Endothelial cell of umbilical vein (primary cell): ENCODE results near the gene SMIM36. TPM values are rescaled to one million over a fixed set of nuclear protein-coding genes. Genes with fewer than 3 reads are reported as not detected.

Experiments
- BruUV-seq: library from RNA; stranded (reverse); fragments of 400-500 nt; replicated peaks from 2 replicates; lab custom pipeline; 2021; lab: Mats Ljungman, UMichigan
- CTCF ChIA-PET: fragments of 300-600, 350-600 bp; sonication (Branson Sonifier 250); formaldehyde crosslinking; loops from one replicate; lab custom pipeline; 2021; ENCODE audit warnings: antibody characterized with exemption, inconsistent platforms; lab: Charles Lee
- POLR2A ChIA-PET: fragments of 300-600, 350-600 bp; sonication (Branson Sonifier 250); formaldehyde crosslinking; loops from one replicate; lab custom pipeline; 2021; ENCODE audit warnings: antibody characterized with exemption, inconsistent platforms; lab: Charles Lee
- DNase-seq: peaks from one replicate; pipeline ENCODE4 v3.0.0-alpha.2; 2011; ENCODE audit warnings: low read depth, low spot score
- FAIRE-seq: peaks from 2 replicates; lab custom pipeline; 2011; peaks lifted over from hg19 to GRCh38; lab: Jason Lieb, UNC
- H2AFZ ChIP-seq: 2 replicates; pipeline ENCODE4 v1.6.0; 2012; ENCODE audit warnings: low read depth, low read length, control low read depth, inconsistent platforms
- H3K27ac ChIP-seq: 2 replicates; pipeline ENCODE4 v1.5.1; 2011; ENCODE audit warnings: low read depth, mild to moderate bottlenecking, control low read depth, low read length, moderate library complexity; ENCODE audit not compliant: insufficient read depth
- H3K27me3 ChIP-seq, 2 experiments: 2 replicates each; pipeline versions ENCODE4 v1.6.0 to v1.6.1; 2011; ENCODE audit warnings: low read length in 2 of 2, mixed read lengths in 1 of 2; ENCODE audit not compliant: control insufficient read depth in 2 of 2, insufficient read depth in 2 of 2
- H3K36me3 ChIP-seq, 2 experiments: 2 replicates in 1 of 2; 3 replicates in 1 of 2; pipeline ENCODE4 v1.5.1; 2011; ENCODE audit warnings: low read length in 2 of 2, mild to moderate bottlenecking in 1 of 2, moderate library complexity in 1 of 2; ENCODE audit not compliant: control insufficient read depth in 2 of 2, insufficient read depth in 2 of 2; ENCODE audit errors: extremely low read depth in 1 of 2
- H3K4me1 ChIP-seq: 3 replicates; pipeline ENCODE4 v1.5.1; 2011; ENCODE audit warnings: mild to moderate bottlenecking, low read length; ENCODE audit not compliant: control insufficient read depth, insufficient read depth; ENCODE audit errors: extremely low read depth
- H3K4me2 ChIP-seq: 2 replicates; pipeline ENCODE4 v1.6.1; 2011; ENCODE audit warnings: low read length, control low read depth, mixed read lengths; ENCODE audit not compliant: insufficient read depth
- H3K4me3 ChIP-seq, 3 experiments: fragments of 200-600 bp in 1 of 3; sonication (generic), shearing (Covaris generic) in 1 of 3; replicated peaks in 1 of 3; 2 replicates each; pipeline ENCODE4 v1.5.1; 2011 to 2016; ENCODE audit warnings: control low read depth in 3 of 3, low read length in 3 of 3, mild to moderate bottlenecking in 2 of 3, inconsistent platforms in 1 of 3, low read depth in 1 of 3, moderate library complexity in 1 of 3; ENCODE audit not compliant: insufficient read depth in 1 of 3
- H3K79me2 ChIP-seq: 2 replicates; pipeline ENCODE4 v1.6.0; 2012; ENCODE audit warnings: low read length, inconsistent platforms; ENCODE audit not compliant: control insufficient read depth, insufficient read depth
- H3K9ac ChIP-seq: replicated peaks from 2 replicates; pipeline ENCODE3; 2011; ENCODE audit warnings: low read length, control low read depth; ENCODE audit not compliant: insufficient read depth; ENCODE audit errors: extremely low read depth
- H3K9me1 ChIP-seq: replicated peaks from 3 replicates; pipeline ENCODE4 v1.6.0; 2011; ENCODE audit warnings: mild to moderate bottlenecking, low read length; ENCODE audit not compliant: control insufficient read depth, insufficient read depth; ENCODE audit errors: extremely low read depth
- H3K9me3 ChIP-seq: replicated peaks from 2 replicates; pipeline ENCODE4 v1.5.1; 2012; ENCODE audit warnings: low read length, inconsistent platforms; ENCODE audit not compliant: control insufficient read depth, insufficient read depth
- H4K20me1 ChIP-seq: replicated peaks from 2 replicates; pipeline ENCODE3; 2011; ENCODE audit warnings: mild to moderate bottlenecking, low read length; ENCODE audit not compliant: control insufficient read depth, insufficient read depth; ENCODE audit errors: extremely low read depth
- CTCF ChIP-seq, 2 donors: IDR thresholded peaks; 1 replicate in 1 of 2; 2 replicates in 1 of 2; pipeline ENCODE4 v1.5.1; 2011; ENCODE audit warnings: low read length in 2 of 2, mild to moderate bottlenecking in 2 of 2, moderate library complexity in 2 of 2, control low read depth in 1 of 2, inconsistent platforms in 1 of 2, low read depth in 1 of 2; ENCODE audit not compliant: insufficient read depth in 1 of 2; ENCODE audit errors: extremely low read depth in 1 of 2
- EZH2 ChIP-seq: IDR thresholded peaks from 2 replicates; pipeline ENCODE4 v1.6.1; 2012; ENCODE audit warnings: borderline replicate concordance, low read depth, mild to moderate bottlenecking, moderate library complexity, low read length, inconsistent platforms; ENCODE audit not compliant: severe bottlenecking
- FOS ChIP-seq: IDR thresholded peaks from 2 replicates; pipeline ENCODE4 v1.6.1; 2011; ENCODE audit warnings: mild to moderate bottlenecking, low read length, moderate library complexity, borderline replicate concordance; ENCODE audit not compliant: insufficient read depth
- GATA2 ChIP-seq: IDR thresholded peaks from 2 replicates; pipeline ENCODE4 v1.7.0; 2011; ENCODE audit warnings: low read depth, mild to moderate bottlenecking, moderate library complexity, mixed read lengths, low read length; ENCODE audit not compliant: insufficient read length, insufficient read depth
- JUN ChIP-seq: IDR thresholded peaks from 2 replicates; pipeline ENCODE4 v1.6.1; 2011; ENCODE audit warnings: borderline replicate concordance, low read depth; ENCODE audit not compliant: insufficient read length, insufficient read depth
- MAX ChIP-seq: IDR thresholded peaks from 2 replicates; pipeline ENCODE4 v1.6.1; 2011; ENCODE audit not compliant: insufficient read depth, insufficient read length
- MYC ChIP-seq: IDR thresholded peaks from one replicate; pipeline ENCODE4 v1.6.1; 2011; ENCODE audit warnings: mild to moderate bottlenecking, low read depth, low read length
- POLR2A ChIP-seq: IDR thresholded peaks from 2 replicates; pipeline ENCODE4 v1.6.1; 2012; ENCODE audit warnings: low read depth, mild to moderate bottlenecking, control low read depth, low read length
- POLR2AphosphoS5 ChIP-seq: IDR thresholded peaks from 2 replicates; pipeline ENCODE4 v1.6.1; 2012; ENCODE audit warnings: low read depth, mild to moderate bottlenecking, control low read depth, low read length, moderate library complexity; ENCODE audit not compliant: insufficient read depth
- dilution Hi-C: fragments of 300-500 bp; cut with MboI; formaldehyde crosslinking; loops from one replicate; pipeline ENCODE4 v1.15.0; 2019; ENCODE audit warnings: low sequenced_read_pairs; ENCODE audit not compliant: extremely low pct_ligation_motif_present
- intact Hi-C: fragments of 100-400 bp; cut with micrococcal nuclease; formaldehyde crosslinking; loops from one replicate; pipeline ENCODE4 v1.10.0; 2022
- polyA plus RNA-seq, 4 experiments: library from polyadenylated mRNA; depleted of rRNA in 3 of 4; stranded (reverse) in 3 of 4; unstranded in 1 of 4; fragments of >200 nt; gene quantifications; 2 replicates each; pipeline versions ENCODE4 v1.2.1 to v1.2.3, GENCODE V29; 2011 to 2012; ENCODE audit warnings: missing spikeins in 1 of 4
- total RNA-seq: library from RNA; stranded (reverse); gene quantifications from 2 replicates; pipeline ENCODE4 v1.2.3, GENCODE V29; 2021

The SMIM36 gene
- total and polyA plus RNA-seq, 2 donors (not counting 3 experiments of a cell fraction or from before 2014, with no cell fraction given) = not detected

GRCh38 chr17:55521186-55521585, 9.9 kb upstream of the SMIM36 start:
- POLR2A ChIA-PET = no interaction called here
- BruUV-seq = no TSS peak
- H2AFZ ChIP-seq = no peak overlapping the region

More at GRCh38 chr17:55521186-55521585, 9.9 kb upstream of the SMIM36 start:
- dilution Hi-C loops (no loop called here), intact Hi-C loops (no loop called here)
- Histone ChIP-seq H3K4me2 (no peak overlapping the region), H3K4me3 (no peak overlapping the region), H3K9me3 (no peaks in the 10 kb centered on the region), H3K9ac (no peak overlapping the region), H3K27me3 (peaks cover 19 to 20% of the 10 kb centered on the region in 2 experiments), H3K27ac (no peak overlapping the region), H4K20me1 (no peaks in the 10 kb centered on the region), H3K36me3 (no peaks in the 10 kb centered on the region), H3K4me1 (no peaks in the 10 kb centered on the region), H3K79me2 (no peaks in the 10 kb centered on the region), H3K9me1 (no peaks in the 10 kb centered on the region)
- DNase-seq = no peak
- TF ChIP-seq CTCF (IDR thresholded peaks at IDR 0.05; ENCODE audit: extremely low read depth in 1 of 2, insufficient read depth in 1 of 2, low read depth in 1 of 2, low read length in 2 of 2) = no peak
- no peak for TF ChIP-seq JUN
- TF ChIP-seq FOS = no peak
- no peak for TF ChIP-seq GATA2
- no peak for TF ChIP-seq MAX
- TF ChIP-seq EZH2 = no peak
- no peak for TF ChIP-seq POLR2AphosphoS5
- no peak for TF ChIP-seq POLR2A
- TF ChIP-seq MYC = no peak
- no peak for FAIRE-seq
- CTCF ChIA-PET = interaction anchor here (1.0 to 1.2 kb wide), 2 partner anchors 81 to 121 kb away, joined by 4 read pairs; no protein-coding TSS in a partner anchor
